Measurements from ENCODE around the gene FAM228A.

GRCh38 chr2:24163601-24164000 is 11.3 kb upstream of the FAM228A start:
- TF ChIP-seq CTCF (IDR thresholded peaks at IDR 0.05) (no peak), POLR2AphosphoS5 (IDR thresholded peaks at IDR 0.05) (no peak)

Data from prostate gland (tissue), 2 donors.